Endothelial cell of umbilical vein (primary cell): ENCODE results near the gene NOXA1.

Experiments
- CTCF ChIP-seq, 2 donors: IDR thresholded peaks; 1 replicate in 1 of 2; 2 replicates in 1 of 2; pipeline ENCODE4 v1.5.1; 2011; ENCODE audit warnings: low read length in 2 of 2, mild to moderate bottlenecking in 2 of 2, moderate library complexity in 2 of 2, control low read depth in 1 of 2, inconsistent platforms in 1 of 2, low read depth in 1 of 2; ENCODE audit not compliant: insufficient read depth in 1 of 2; ENCODE audit errors: extremely low read depth in 1 of 2
- EZH2 ChIP-seq: IDR thresholded peaks from 2 replicates; pipeline ENCODE4 v1.6.1; 2012; ENCODE audit warnings: borderline replicate concordance, low read depth, mild to moderate bottlenecking, moderate library complexity, low read length, inconsistent platforms; ENCODE audit not compliant: severe bottlenecking
- FOS ChIP-seq: IDR thresholded peaks from 2 replicates; pipeline ENCODE4 v1.6.1; 2011; ENCODE audit warnings: mild to moderate bottlenecking, low read length, moderate library complexity, borderline replicate concordance; ENCODE audit not compliant: insufficient read depth
- GATA2 ChIP-seq: IDR thresholded peaks from 2 replicates; pipeline ENCODE4 v1.7.0; 2011; ENCODE audit warnings: low read depth, mild to moderate bottlenecking, moderate library complexity, mixed read lengths, low read length; ENCODE audit not compliant: insufficient read length, insufficient read depth
- JUN ChIP-seq: IDR thresholded peaks from 2 replicates; pipeline ENCODE4 v1.6.1; 2011; ENCODE audit warnings: borderline replicate concordance, low read depth; ENCODE audit not compliant: insufficient read length, insufficient read depth
- MAX ChIP-seq: IDR thresholded peaks from 2 replicates; pipeline ENCODE4 v1.6.1; 2011; ENCODE audit not compliant: insufficient read depth, insufficient read length
- POLR2A ChIP-seq: IDR thresholded peaks from 2 replicates; pipeline ENCODE4 v1.6.1; 2012; ENCODE audit warnings: low read depth, mild to moderate bottlenecking, control low read depth, low read length
- POLR2AphosphoS5 ChIP-seq: IDR thresholded peaks from 2 replicates; pipeline ENCODE4 v1.6.1; 2012; ENCODE audit warnings: low read depth, mild to moderate bottlenecking, control low read depth, low read length, moderate library complexity; ENCODE audit not compliant: insufficient read depth

- TF ChIP-seq CTCF (IDR thresholded peaks at IDR 0.05; ENCODE audit: extremely low read depth in 1 of 2, insufficient read depth in 1 of 2, low read depth in 1 of 2, low read length in 2 of 2) (no peak), POLR2A (no peak), JUN (no peak), POLR2AphosphoS5 (no peak), EZH2 (no peak), FOS (no peak), GATA2 (no peak), MAX (no peak)
Measured at GRCh38 chr9:137406085-137406760, 17.0 kb upstream of the NOXA1 start.
